ENCODE data around the gene ENPP3.
"Not testable (repeated sequence)": the region's sequence is repeated elsewhere in the genome, so short reads cannot be mapped to it uniquely, and the experiment has no call there.

The ENPP3 gene

GRCh38 chr6:131694832-131695426, 57.8 kb downstream of the ENPP3 start:
- H3K27ac ChIP-seq: no peak overlapping the region
- no peaks in the 10 kb centered on the region for H3K27me3 ChIP-seq (ENCODE audit: insufficient read depth, low read depth)
- no peak overlapping the region for H2AFZ ChIP-seq (ENCODE audit: low read depth)
- peak; percentile 61 for TF ChIP-seq CTCF (conservative IDR thresholded peaks at IDR 0.05; ENCODE audit: low read depth, low read length)
- H3K9ac ChIP-seq: no peak overlapping the region
- H3K4me3 ChIP-seq (IDR thresholded peaks at IDR 0.05; ENCODE audit: insufficient read depth, low read depth, low read length): no peak overlapping the region
- no peaks in the 10 kb centered on the region for H3K36me3 ChIP-seq (ENCODE audit: insufficient read depth)
- H3K4me1 ChIP-seq (ENCODE audit: low read depth, poor library complexity, severe bottlenecking): no peaks in the 10 kb centered on the region
- H3K4me2 ChIP-seq: no peak overlapping the region
- H4K20me1 ChIP-seq (ENCODE audit: insufficient read depth): no peaks in the 10 kb centered on the region
- H3K79me2 ChIP-seq (ENCODE audit: insufficient read depth, low read depth): no peaks in the 10 kb centered on the region

- no peaks in the 10 kb centered on the region for H3K79me2 ChIP-seq (ENCODE audit: insufficient read depth, low read depth)
- no peak overlapping the region for H3K4me2 ChIP-seq
- H3K27me3 ChIP-seq (ENCODE audit: insufficient read depth, low read depth): no peaks in the 10 kb centered on the region
- no peak overlapping the region for H2AFZ ChIP-seq (ENCODE audit: low read depth)
- no peak overlapping the region for H3K27ac ChIP-seq
- TF ChIP-seq CTCF (conservative IDR thresholded peaks at IDR 0.05; ENCODE audit: low read depth, low read length): no peak
- no peak overlapping the region for H3K9ac ChIP-seq
- no peaks in the 10 kb centered on the region for H3K36me3 ChIP-seq (ENCODE audit: insufficient read depth)
- no peaks in the 10 kb centered on the region for H3K4me1 ChIP-seq (ENCODE audit: low read depth, poor library complexity, severe bottlenecking)
- H4K20me1 ChIP-seq (ENCODE audit: insufficient read depth): no peaks in the 10 kb centered on the region
- H3K4me3 ChIP-seq (IDR thresholded peaks at IDR 0.05; ENCODE audit: insufficient read depth, low read depth, low read length): no peak overlapping the region
Observed at GRCh38 chr6:131696956-131697355, 59.9 kb downstream of the ENPP3 start.

- not testable (repeated sequence) for H3K9ac ChIP-seq; H3K36me3 ChIP-seq (ENCODE audit: insufficient read depth); H3K4me3 ChIP-seq (IDR thresholded peaks at IDR 0.05; ENCODE audit: insufficient read depth, low read depth, low read length); H3K79me2 ChIP-seq (ENCODE audit: insufficient read depth, low read depth); H3K27me3 ChIP-seq (ENCODE audit: insufficient read depth, low read depth); H3K4me1 ChIP-seq (ENCODE audit: low read depth, poor library complexity, severe bottlenecking); H3K4me2 ChIP-seq; H2AFZ ChIP-seq (ENCODE audit: low read depth); H4K20me1 ChIP-seq (ENCODE audit: insufficient read depth); H3K27ac ChIP-seq
Observed at GRCh38 chr6:131700851-131701250, 63.7 kb downstream of the ENPP3 start.

GRCh38 chr6:131703905-131704304, 66.8 kb downstream of the ENPP3 start:
- not testable (repeated sequence) for H3K27ac ChIP-seq; H3K4me2 ChIP-seq; H3K27me3 ChIP-seq (ENCODE audit: insufficient read depth, low read depth); H3K9ac ChIP-seq; H3K4me3 ChIP-seq (IDR thresholded peaks at IDR 0.05; ENCODE audit: insufficient read depth, low read depth, low read length); H3K36me3 ChIP-seq (ENCODE audit: insufficient read depth); H3K79me2 ChIP-seq (ENCODE audit: insufficient read depth, low read depth); H2AFZ ChIP-seq (ENCODE audit: low read depth); H3K4me1 ChIP-seq (ENCODE audit: low read depth, poor library complexity, severe bottlenecking); H4K20me1 ChIP-seq (ENCODE audit: insufficient read depth)

GRCh38 chr6:131710917-131711316, 73.8 kb downstream of the ENPP3 start, which contains the start of gene CTAGE9:
CTAGE9 (minus strand) TSS chr6:131711017; CDS start chr6:131711017, 0 bp downstream.
- H3K9ac ChIP-seq; H3K4me1 ChIP-seq (ENCODE audit: low read depth, poor library complexity, severe bottlenecking); H2AFZ ChIP-seq (ENCODE audit: low read depth); H3K36me3 ChIP-seq (ENCODE audit: insufficient read depth); H3K4me3 ChIP-seq (IDR thresholded peaks at IDR 0.05; ENCODE audit: insufficient read depth, low read depth, low read length); H3K27me3 ChIP-seq (ENCODE audit: insufficient read depth, low read depth); H3K4me2 ChIP-seq; H4K20me1 ChIP-seq (ENCODE audit: insufficient read depth); H3K27ac ChIP-seq; H3K79me2 ChIP-seq (ENCODE audit: insufficient read depth, low read depth): not testable (repeated sequence)

GRCh38 chr6:131715567-131715966, 78.5 kb downstream of the ENPP3 start:
- H3K27me3 ChIP-seq (ENCODE audit: insufficient read depth, low read depth); H3K4me2 ChIP-seq; H3K4me1 ChIP-seq (ENCODE audit: low read depth, poor library complexity, severe bottlenecking); H2AFZ ChIP-seq (ENCODE audit: low read depth); H3K79me2 ChIP-seq (ENCODE audit: insufficient read depth, low read depth); H4K20me1 ChIP-seq (ENCODE audit: insufficient read depth); H3K36me3 ChIP-seq (ENCODE audit: insufficient read depth); H3K4me3 ChIP-seq (IDR thresholded peaks at IDR 0.05; ENCODE audit: insufficient read depth, low read depth, low read length); H3K27ac ChIP-seq; H3K9ac ChIP-seq: not testable (repeated sequence)
